ENCODE data around the gene ADGRV1. TPM values are rescaled to one million over a fixed set of nuclear protein-coding genes. Genes with fewer than 3 reads are reported as not detected.

ADGRV1 gene
- total RNA-seq, 1 donor from 2014 or later: 0.13 TPM

DNA sequence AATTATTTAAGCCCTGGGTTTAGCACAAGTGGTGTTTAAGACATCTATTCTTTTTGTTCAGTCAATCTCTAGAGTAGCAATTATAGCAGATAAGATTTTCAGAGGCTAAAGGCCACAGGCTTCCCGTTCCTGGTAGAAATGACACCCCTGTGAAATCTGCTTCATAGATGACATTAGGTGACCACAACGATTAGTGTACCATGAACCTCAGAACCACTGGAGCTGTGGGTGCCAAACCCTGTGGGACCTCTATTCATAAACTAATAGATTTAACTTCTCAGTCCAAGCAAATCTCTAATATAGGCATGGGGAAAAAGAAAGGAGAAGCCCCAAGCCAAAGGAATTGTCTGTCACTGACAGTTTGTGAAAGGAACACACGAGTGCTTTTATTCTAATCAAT lies 617.1 kb downstream of the ADGRV1 start:
- POLR2A ChIA-PET: no interaction called here
- Mint-ChIP-seq H3K36me3 (ENCODE audit: low read depth) (no peaks in the 10 kb centered on the region), H3K9me3 (no peaks in the 10 kb centered on the region), H3K4me1 (no peaks in the 10 kb centered on the region), H3K27ac (no peak overlapping the region), H3K4me3 (no peak overlapping the region), H3K27me3 (peaks cover 3% of the 10 kb centered on the region)
- no peak for ATAC-seq (ENCODE audit: low read depth)
- intact Hi-C loops (cut with micrococcal nuclease): no loop called here
- TF ChIP-seq, protein P1, sequence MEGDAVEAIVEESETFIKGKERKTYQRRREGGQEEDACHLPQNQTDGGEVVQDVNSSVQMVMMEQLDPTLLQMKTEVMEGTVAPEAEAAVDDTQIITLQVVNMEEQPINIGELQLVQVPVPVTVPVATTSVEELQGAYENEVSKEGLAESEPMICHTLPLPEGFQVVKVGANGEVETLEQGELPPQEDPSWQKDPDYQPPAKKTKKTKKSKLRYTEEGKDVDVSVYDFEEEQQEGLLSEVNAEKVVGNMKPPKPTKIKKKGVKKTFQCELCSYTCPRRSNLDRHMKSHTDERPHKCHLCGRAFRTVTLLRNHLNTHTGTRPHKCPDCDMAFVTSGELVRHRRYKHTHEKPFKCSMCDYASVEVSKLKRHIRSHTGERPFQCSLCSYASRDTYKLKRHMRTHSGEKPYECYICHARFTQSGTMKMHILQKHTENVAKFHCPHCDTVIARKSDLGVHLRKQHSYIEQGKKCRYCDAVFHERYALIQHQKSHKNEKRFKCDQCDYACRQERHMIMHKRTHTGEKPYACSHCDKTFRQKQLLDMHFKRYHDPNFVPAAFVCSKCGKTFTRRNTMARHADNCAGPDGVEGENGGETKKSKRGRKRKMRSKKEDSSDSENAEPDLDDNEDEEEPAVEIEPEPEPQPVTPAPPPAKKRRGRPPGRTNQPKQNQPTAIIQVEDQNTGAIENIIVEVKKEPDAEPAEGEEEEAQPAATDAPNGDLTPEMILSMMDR (IDR thresholded peaks at IDR 0.05): no peak
- no peak for DNase-seq
- CTCF ChIA-PET: no interaction called here

DNA sequence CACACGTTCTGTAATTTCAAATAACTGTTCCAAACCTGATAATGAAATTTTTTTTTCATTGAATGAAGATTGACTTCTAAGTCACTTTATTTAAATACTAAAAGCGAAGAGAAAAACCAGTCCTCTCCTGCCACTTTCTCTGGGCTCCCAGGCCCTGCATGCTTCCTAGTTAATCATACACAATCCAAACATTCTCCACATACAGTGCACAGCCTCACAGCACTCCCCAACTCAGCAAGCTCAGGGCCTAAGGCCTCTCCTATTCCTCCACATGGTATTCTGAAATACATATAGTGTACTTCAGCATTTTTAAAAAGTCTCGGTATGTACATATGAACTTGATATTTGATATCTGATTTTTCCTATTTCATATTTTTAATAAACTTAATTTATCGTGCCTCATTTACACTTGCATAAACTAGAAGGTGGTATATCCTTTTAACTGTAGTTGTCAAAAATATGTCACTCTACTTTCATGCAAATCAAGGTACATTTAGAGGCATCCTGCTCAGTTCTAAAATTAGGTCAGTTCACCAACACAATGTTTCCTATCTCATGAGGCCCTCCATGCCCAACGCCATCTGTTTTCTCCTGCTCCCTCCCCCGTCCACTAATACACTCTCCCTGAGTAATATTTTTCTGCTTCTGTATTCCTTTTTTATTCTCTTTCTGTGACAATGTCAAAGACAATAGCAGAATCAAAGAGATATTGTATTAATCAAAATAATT lies 617.9 kb downstream of the ADGRV1 start:
- H3K27ac Mint-ChIP-seq: no peak overlapping the region
- ChIA-PET CTCF (no interaction called here), POLR2A (no interaction called here)
- intact Hi-C loops (cut with micrococcal nuclease): no loop called here
- TF ChIP-seq, protein P1 (IDR thresholded peaks at IDR 0.05): no peak
- H3K27me3 Mint-ChIP-seq: peaks cover 3% of the 10 kb centered on the region
- H3K36me3 Mint-ChIP-seq (ENCODE audit: low read depth): no peaks in the 10 kb centered on the region
- no peak overlapping the region for H3K4me3 Mint-ChIP-seq
- peaks cover under 1% of the 10 kb centered on the region for H3K4me1 Mint-ChIP-seq
- H3K9me3 Mint-ChIP-seq: no peaks in the 10 kb centered on the region
- ATAC-seq (ENCODE audit: low read depth) (no peak), DNase-seq (no peak)

DNA sequence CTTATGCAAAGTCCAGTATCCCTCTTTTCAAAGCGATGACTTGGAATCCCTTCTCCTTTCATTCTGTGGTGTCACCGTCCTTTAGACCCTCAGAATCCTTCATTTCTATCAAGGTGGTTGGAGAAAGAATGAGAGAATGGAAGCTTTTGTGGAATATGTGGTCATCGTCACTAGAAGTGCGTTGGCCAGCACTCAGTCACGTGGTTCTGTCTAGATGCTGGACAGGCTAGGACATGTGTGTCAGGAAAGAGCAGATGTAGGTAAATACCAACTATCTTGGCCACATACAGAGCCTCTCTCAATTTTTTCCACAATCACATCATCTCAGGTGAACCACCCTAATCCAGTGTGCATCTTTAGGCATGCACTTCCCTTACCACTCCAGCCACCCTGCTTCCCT lies 618.5 kb downstream of the ADGRV1 start:
- ATAC-seq (ENCODE audit: low read depth) (no peak), DNase-seq (no peak)
- ChIA-PET CTCF (no interaction called here), POLR2A (no interaction called here)
- Mint-ChIP-seq H3K27me3 (peaks cover 3% of the 10 kb centered on the region), H3K4me1 (peaks cover 6% of the 10 kb centered on the region), H3K27ac (no peak overlapping the region), H3K9me3 (no peaks in the 10 kb centered on the region), H3K4me3 (no peak overlapping the region), H3K36me3 (ENCODE audit: low read depth) (no peaks in the 10 kb centered on the region)
- TF ChIP-seq, protein P1 (IDR thresholded peaks at IDR 0.05): no peak
- intact Hi-C loops (cut with micrococcal nuclease): no loop called here

DNA sequence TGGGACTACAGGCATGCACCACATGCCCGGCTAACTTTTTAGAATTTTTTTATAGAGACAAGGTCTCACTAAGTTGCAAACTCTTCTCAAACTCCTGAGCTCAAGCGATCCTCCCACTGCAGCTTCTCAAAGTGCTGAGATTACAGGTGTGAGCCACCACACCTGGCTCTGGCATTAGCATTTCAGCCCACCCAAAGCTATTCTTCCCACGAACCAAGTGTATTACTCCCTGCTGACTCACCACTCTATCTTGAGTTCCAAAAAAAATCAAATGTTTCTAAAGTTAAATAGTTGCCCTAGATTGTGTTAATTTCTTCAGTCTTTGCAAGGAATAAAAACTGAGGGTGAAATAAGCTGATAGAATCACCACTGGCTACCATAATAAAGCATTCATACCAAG lies 619.0 kb downstream of the ADGRV1 start:
- TF ChIP-seq, protein P1 (IDR thresholded peaks at IDR 0.05): no peak
- intact Hi-C loops (cut with micrococcal nuclease): no loop called here
- ChIA-PET POLR2A (no interaction called here), CTCF (no interaction called here)
- Mint-ChIP-seq H3K4me3 (no peak overlapping the region), H3K27me3 (peaks cover 2% of the 10 kb centered on the region), H3K4me1 (peaks cover 12% of the 10 kb centered on the region), H3K36me3 (ENCODE audit: low read depth) (no peaks in the 10 kb centered on the region), H3K27ac (no peak overlapping the region), H3K9me3 (no peaks in the 10 kb centered on the region)
- ATAC-seq (ENCODE audit: low read depth) (no peak), DNase-seq (no peak)

DNA sequence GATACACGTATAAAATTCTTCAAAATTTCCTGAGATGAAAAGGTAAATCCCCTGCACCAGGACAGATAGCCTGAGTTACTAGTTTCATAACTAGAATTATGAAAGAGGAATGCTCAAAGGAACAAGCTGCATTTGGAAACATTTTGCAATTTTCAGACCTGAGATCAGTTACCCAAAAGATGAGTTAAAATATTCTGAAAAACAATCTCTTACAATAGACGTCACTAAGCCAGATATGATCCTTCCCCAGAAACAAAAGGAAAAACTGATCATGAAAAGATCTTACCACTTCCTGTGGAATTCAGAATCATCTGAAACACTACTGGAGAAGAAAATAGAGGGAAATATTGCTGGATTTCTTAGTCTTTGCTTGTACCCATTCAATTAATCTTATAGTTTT lies 619.9 kb downstream of the ADGRV1 start:
- CTCF ChIA-PET: no interaction called here
- intact Hi-C loops (cut with micrococcal nuclease): no loop called here

More for the DNA sequence above, 619.9 kb downstream of the ADGRV1 start:
- H3K9me3 Mint-ChIP-seq: no peaks in the 10 kb centered on the region
- no peaks in the 10 kb centered on the region for H3K36me3 Mint-ChIP-seq (ENCODE audit: low read depth)
- H3K4me3 Mint-ChIP-seq: no peak overlapping the region
- no peak for DNase-seq
- ATAC-seq (ENCODE audit: low read depth): no peak
- no peaks in the 10 kb centered on the region for H3K27me3 Mint-ChIP-seq
- H3K27ac Mint-ChIP-seq: no peak overlapping the region
- POLR2A ChIA-PET: no interaction called here
- H3K4me1 Mint-ChIP-seq: peaks cover 20% of the 10 kb centered on the region
- TF ChIP-seq, protein P1 (IDR thresholded peaks at IDR 0.05): no peak

All from activated B cell treated with CpG ODN at 0.5 μM for 24 hours (primary cell).